Hepatocyte (in vitro differentiated cells): ENCODE measurements around the gene MAP2K3.
"Not testable (repeated sequence)": the region's sequence is repeated elsewhere in the genome, so short reads cannot be mapped to it uniquely, and the experiment has no call there.

Experiments
- EZH2 ChIP-seq: fragments of 200-600 bp; sonication (generic); IDR thresholded peaks from 2 replicates; pipeline ENCODE4 v1.6.1; 2016; ENCODE audit warnings: antibody characterized with exemption, mild to moderate bottlenecking, borderline replicate concordance
- TF ChIP-seq, protein P1 (sequence below): fragments of 200-600 bp; sonication (generic); IDR thresholded peaks from 2 replicates; pipeline ENCODE4 v1.5.1; 2016; ENCODE audit warnings: antibody characterized with exemption, mild to moderate bottlenecking; ENCODE audit not compliant: poor library complexity

GRCh38 chr17:21307273-21307625 lies 22.7 kb downstream of the MAP2K3 start:
- TF ChIP-seq, protein P1, sequence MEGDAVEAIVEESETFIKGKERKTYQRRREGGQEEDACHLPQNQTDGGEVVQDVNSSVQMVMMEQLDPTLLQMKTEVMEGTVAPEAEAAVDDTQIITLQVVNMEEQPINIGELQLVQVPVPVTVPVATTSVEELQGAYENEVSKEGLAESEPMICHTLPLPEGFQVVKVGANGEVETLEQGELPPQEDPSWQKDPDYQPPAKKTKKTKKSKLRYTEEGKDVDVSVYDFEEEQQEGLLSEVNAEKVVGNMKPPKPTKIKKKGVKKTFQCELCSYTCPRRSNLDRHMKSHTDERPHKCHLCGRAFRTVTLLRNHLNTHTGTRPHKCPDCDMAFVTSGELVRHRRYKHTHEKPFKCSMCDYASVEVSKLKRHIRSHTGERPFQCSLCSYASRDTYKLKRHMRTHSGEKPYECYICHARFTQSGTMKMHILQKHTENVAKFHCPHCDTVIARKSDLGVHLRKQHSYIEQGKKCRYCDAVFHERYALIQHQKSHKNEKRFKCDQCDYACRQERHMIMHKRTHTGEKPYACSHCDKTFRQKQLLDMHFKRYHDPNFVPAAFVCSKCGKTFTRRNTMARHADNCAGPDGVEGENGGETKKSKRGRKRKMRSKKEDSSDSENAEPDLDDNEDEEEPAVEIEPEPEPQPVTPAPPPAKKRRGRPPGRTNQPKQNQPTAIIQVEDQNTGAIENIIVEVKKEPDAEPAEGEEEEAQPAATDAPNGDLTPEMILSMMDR: not testable (repeated sequence)
- not testable (repeated sequence) for TF ChIP-seq EZH2
